ENCODE data around the gene TMEM151B.
"Not testable (repeated sequence)": the region's sequence is repeated elsewhere in the genome, so short reads cannot be mapped to it uniquely, and the experiment has no call there.

TMEM151B gene

GRCh38 chr6:44333942-44334341 is 63.7 kb downstream of the TMEM151B start:
- DNase-seq (ENCODE audit: low spot score), result no peak

GRCh38 chr6:44335631-44336030 is 65.4 kb downstream of the TMEM151B start:
- DNase-seq (ENCODE audit: low spot score), result no peak

GRCh38 chr6:44338228-44339122 is 68.2 kb downstream of the TMEM151B start:
- peak; percentile 79 for DNase-seq (ENCODE audit: low spot score)

- no peak for DNase-seq (ENCODE audit: low spot score)
Observed at GRCh38 chr6:44339301-44339700, 69.1 kb downstream of the TMEM151B start.

GRCh38 chr6:44339763-44340625 is 69.7 kb downstream of the TMEM151B start:
- no peak for DNase-seq (ENCODE audit: low spot score)

GRCh38 chr6:44341095-44341890 is 71.0 kb downstream of the TMEM151B start:
- DNase-seq (ENCODE audit: low spot score), result no peak

GRCh38 chr6:44342052-44342451 is 71.8 kb downstream of the TMEM151B start:
- no peak for DNase-seq (ENCODE audit: low spot score)

GRCh38 chr6:44342489-44342888 is 72.2 kb downstream of the TMEM151B start, which contains the start of gene SPATS1:
SPATS1 (plus strand) TSS chr6:44342650; CDS start chr6:44343096, 446 bp downstream.
- DNase-seq (ENCODE audit: low spot score), result peak; percentile 45

- DNase-seq (ENCODE audit: low spot score), result not testable (repeated sequence)
Observed at GRCh38 chr6:44346818-44347217, 76.6 kb downstream of the TMEM151B start.

- no peak for DNase-seq (ENCODE audit: low spot score)
Observed at GRCh38 chr6:44349904-44350649, 79.8 kb downstream of the TMEM151B start.

GRCh38 chr6:44350650-44350994 is 80.4 kb downstream of the TMEM151B start:
- not testable (repeated sequence) for DNase-seq (ENCODE audit: low spot score)

- DNase-seq (ENCODE audit: low spot score), result no peak
Observed at GRCh38 chr6:44352259-44352658, 82.0 kb downstream of the TMEM151B start.

- no peak for DNase-seq (ENCODE audit: low spot score)
Observed at GRCh38 chr6:44353336-44353735, 83.1 kb downstream of the TMEM151B start.

- DNase-seq (ENCODE audit: low spot score), result no peak
Observed at GRCh38 chr6:44355640-44356039, 85.4 kb downstream of the TMEM151B start.

- DNase-seq (ENCODE audit: low spot score), result no peak
Observed at GRCh38 chr6:44356487-44356886, 86.2 kb downstream of the TMEM151B start.

All from AG20443 (cell line).